Activated naive CD8-positive, alpha-beta T cell treated with anti-CD3 and anti-CD28 coated beads, Interleukin-2, amount 50 U/mL, for 24 hours (primary cell): ENCODE results near the gene AQP12A.
A peak's percentile ranks its signal among the peaks of the same experiment; 100 is the strongest.

Experiments used
- ATAC-seq: fragments of 150-1000 bp; cut with Tn5 transposase; one replicate; pipeline ENCODE4 v1.10.0; 2021
- DNase-seq: peaks from one replicate; pipeline ENCODE4 v3.0.0; 2021
- H3K27ac Mint-ChIP-seq: one replicate; pipeline ENCODE4 v1.8.0; 2021; ENCODE audit warnings: mild to moderate bottlenecking, mixed read lengths
- H3K27me3 Mint-ChIP-seq: one replicate; pipeline ENCODE4 v1.8.0; 2021; ENCODE audit warnings: mixed read lengths
- H3K36me3 Mint-ChIP-seq: one replicate; pipeline ENCODE4 v1.8.0; 2021; ENCODE audit warnings: low read depth, mixed read lengths
- H3K4me1 Mint-ChIP-seq: one replicate; pipeline ENCODE4 v1.8.0; 2021; ENCODE audit warnings: mixed read lengths
- H3K4me3 Mint-ChIP-seq: one replicate; pipeline ENCODE4 v1.8.0; 2021; ENCODE audit warnings: mild to moderate bottlenecking, moderate library complexity, mixed read lengths
- H3K9me3 Mint-ChIP-seq: one replicate; pipeline ENCODE4 v1.8.0; 2021; ENCODE audit warnings: mixed read lengths

AQP12A gene

GRCh38 chr2:240703417-240704341, 12.0 kb downstream of the AQP12A start:
- ATAC-seq: no peak
- no peak for DNase-seq
- Mint-ChIP-seq H3K27me3 (peaks cover 21% of the 10 kb centered on the region), H3K9me3 (no peaks in the 10 kb centered on the region), H3K4me1 (peaks cover 13% of the 10 kb centered on the region), H3K4me3 (no peak overlapping the region), H3K36me3 (no peaks in the 10 kb centered on the region), H3K27ac (no peak overlapping the region)

- Mint-ChIP-seq H3K9me3 (no peaks in the 10 kb centered on the region), H3K27me3 (peaks cover 21% of the 10 kb centered on the region), H3K36me3 (no peaks in the 10 kb centered on the region), H3K27ac (no peak overlapping the region), H3K4me3 (peak overlapping the region; percentile 4), H3K4me1 (peaks cover 13% of the 10 kb centered on the region)
- DNase-seq: peak; percentile 41
- peak; percentile 47 for ATAC-seq
Measured at GRCh38 chr2:240704651-240705050, 13.0 kb downstream of the AQP12A start.

- peak overlapping the region; percentile 4 for H3K4me3 Mint-ChIP-seq
- DNase-seq: no peak
- ATAC-seq: no peak
Measured at GRCh38 chr2:240705204-240705791, 13.6 kb downstream of the AQP12A start.

GRCh38 chr2:240707043-240707756, 15.5 kb downstream of the AQP12A start:
- DNase-seq: no peak
- no peak for ATAC-seq
- Mint-ChIP-seq H3K36me3 (no peaks in the 10 kb centered on the region), H3K4me1 (peaks cover 13% of the 10 kb centered on the region), H3K27ac (no peak overlapping the region), H3K9me3 (no peaks in the 10 kb centered on the region), H3K27me3 (peaks cover 21% of the 10 kb centered on the region), H3K4me3 (no peak overlapping the region)

More at GRCh38 chr2:240705204-240705791, 13.6 kb downstream of the AQP12A start:
- H3K27me3 Mint-ChIP-seq: peaks cover 21% of the 10 kb centered on the region
- peaks cover 13% of the 10 kb centered on the region for H3K4me1 Mint-ChIP-seq
- no peak overlapping the region for H3K27ac Mint-ChIP-seq
- no peaks in the 10 kb centered on the region for H3K36me3 Mint-ChIP-seq
- H3K9me3 Mint-ChIP-seq: no peaks in the 10 kb centered on the region

- ATAC-seq (no peak), DNase-seq (no peak)
- no peaks in the 10 kb centered on the region for H3K9me3 Mint-ChIP-seq
- no peak overlapping the region for H3K4me3 Mint-ChIP-seq
- no peak overlapping the region for H3K27ac Mint-ChIP-seq
- no peaks in the 10 kb centered on the region for H3K36me3 Mint-ChIP-seq
- H3K27me3 Mint-ChIP-seq: peaks cover 21% of the 10 kb centered on the region
- peaks cover 13% of the 10 kb centered on the region for H3K4me1 Mint-ChIP-seq
Measured at GRCh38 chr2:240707821-240708220, 16.2 kb downstream of the AQP12A start.

GRCh38 chr2:240708457-240708856, 16.8 kb downstream of the AQP12A start:
- H3K36me3 Mint-ChIP-seq: no peaks in the 10 kb centered on the region
- DNase-seq (no peak), ATAC-seq (no peak)
- H3K27me3 Mint-ChIP-seq: peaks cover 17% of the 10 kb centered on the region
- H3K9me3 Mint-ChIP-seq: no peaks in the 10 kb centered on the region
- H3K4me3 Mint-ChIP-seq: no peak overlapping the region
- H3K4me1 Mint-ChIP-seq: peaks cover 13% of the 10 kb centered on the region
- H3K27ac Mint-ChIP-seq: no peak overlapping the region

GRCh38 chr2:240711296-240711695, 19.6 kb downstream of the AQP12A start:
- peaks cover 5% of the 10 kb centered on the region for H3K27me3 Mint-ChIP-seq
- H3K4me1 Mint-ChIP-seq: no peaks in the 10 kb centered on the region
- H3K27ac Mint-ChIP-seq: no peak overlapping the region
- H3K4me3 Mint-ChIP-seq: no peak overlapping the region
- no peak for ATAC-seq
- H3K9me3 Mint-ChIP-seq: no peaks in the 10 kb centered on the region
- H3K36me3 Mint-ChIP-seq: no peaks in the 10 kb centered on the region
- no peak for DNase-seq

GRCh38 chr2:240711701-240712100, 20.0 kb downstream of the AQP12A start:
- Mint-ChIP-seq H3K36me3 (no peaks in the 10 kb centered on the region), H3K4me3 (no peak overlapping the region), H3K4me1 (no peaks in the 10 kb centered on the region), H3K27me3 (peaks cover 5% of the 10 kb centered on the region), H3K9me3 (no peaks in the 10 kb centered on the region), H3K27ac (no peak overlapping the region)
- DNase-seq (no peak), ATAC-seq (no peak)

- Mint-ChIP-seq H3K27ac (no peak overlapping the region), H3K4me1 (no peaks in the 10 kb centered on the region), H3K36me3 (no peaks in the 10 kb centered on the region), H3K4me3 (no peak overlapping the region), H3K27me3 (peaks cover 5% of the 10 kb centered on the region), H3K9me3 (no peaks in the 10 kb centered on the region)
- ATAC-seq: no peak
- DNase-seq: no peak
Measured at GRCh38 chr2:240712121-240712520, 20.5 kb downstream of the AQP12A start.

GRCh38 chr2:240713071-240713927, 21.6 kb downstream of the AQP12A start:
- ATAC-seq: no peak
- Mint-ChIP-seq H3K36me3 (no peaks in the 10 kb centered on the region), H3K9me3 (no peaks in the 10 kb centered on the region), H3K4me3 (no peak overlapping the region), H3K27ac (no peak overlapping the region), H3K4me1 (no peaks in the 10 kb centered on the region), H3K27me3 (peaks cover 3% of the 10 kb centered on the region)
- DNase-seq: no peak

- H3K4me3 Mint-ChIP-seq: no peak overlapping the region
Measured at GRCh38 chr2:240713928-240714746, 22.5 kb downstream of the AQP12A start.

GRCh38 chr2:240714747-240715725, 23.4 kb downstream of the AQP12A start:
- H3K9me3 Mint-ChIP-seq: no peaks in the 10 kb centered on the region
- no peak for ATAC-seq
- H3K27ac Mint-ChIP-seq: no peak overlapping the region
- H3K4me1 Mint-ChIP-seq: no peaks in the 10 kb centered on the region
- H3K4me3 Mint-ChIP-seq: no peak overlapping the region
- no peaks in the 10 kb centered on the region for H3K27me3 Mint-ChIP-seq
- H3K36me3 Mint-ChIP-seq: no peaks in the 10 kb centered on the region
- no peak for DNase-seq

More at GRCh38 chr2:240713928-240714746, 22.5 kb downstream of the AQP12A start:
- no peaks in the 10 kb centered on the region for H3K4me1 Mint-ChIP-seq
- H3K36me3 Mint-ChIP-seq: no peaks in the 10 kb centered on the region
- DNase-seq: no peak
- H3K9me3 Mint-ChIP-seq: no peaks in the 10 kb centered on the region
- no peak overlapping the region for H3K27ac Mint-ChIP-seq
- H3K27me3 Mint-ChIP-seq: no peaks in the 10 kb centered on the region
- ATAC-seq: no peak
